Activated CD4-positive, alpha-beta T cell treated with anti-CD3 and anti-CD28 coated beads for 48 hours (primary cell): ENCODE results near the gene CEP70.
"Not testable (repeated sequence)": the region's sequence is repeated elsewhere in the genome, so short reads cannot be mapped to it uniquely, and the experiment has no call there.

ENCODE experiments used
- DNase-seq: peaks from one replicate; pipeline ENCODE4 v3.0.0-alpha.2; 2020

CEP70 gene

GRCh38 chr3:138594150-138594934, at the start of gene CEP70:
CEP70 (minus strand) TSS chr3:138594260; CDS start chr3:138572927, 21,333 bp downstream.
- peak; percentile 90 for DNase-seq

GRCh38 chr3:138642927-138643253, 48.8 kb upstream of the CEP70 start:
- no peak for DNase-seq

GRCh38 chr3:138642226-138642926, 48.3 kb upstream of the CEP70 start:
- DNase-seq, result no peak

- DNase-seq, result no peak
Measured at GRCh38 chr3:138640537-138640936, 46.5 kb upstream of the CEP70 start.

- DNase-seq, result no peak
Measured at GRCh38 chr3:138638641-138639040, 44.6 kb upstream of the CEP70 start.

- no peak for DNase-seq
Measured at GRCh38 chr3:138629526-138629925, 35.5 kb upstream of the CEP70 start.

- no peak for DNase-seq
Measured at GRCh38 chr3:138625707-138626365, 31.8 kb upstream of the CEP70 start.

GRCh38 chr3:138624518-138624917, 30.5 kb upstream of the CEP70 start:
- no peak for DNase-seq

- no peak for DNase-seq
Measured at GRCh38 chr3:138620431-138620830, 26.4 kb upstream of the CEP70 start.

- DNase-seq, result no peak
Measured at GRCh38 chr3:138615462-138615861, 21.4 kb upstream of the CEP70 start.

GRCh38 chr3:138609898-138610266, 15.8 kb upstream of the CEP70 start:
- DNase-seq, result no peak

GRCh38 chr3:138608322-138609135, 14.5 kb upstream of the CEP70 start, which contains the start of gene FAIM:
FAIM (plus strand) TSS chr3:138608771; CDS start chr3:138619727, 10,956 bp downstream.
- peak; percentile 74 for DNase-seq

- not testable (repeated sequence) for DNase-seq
Measured at GRCh38 chr3:138604106-138604595, 10.1 kb upstream of the CEP70 start.

- not testable (repeated sequence) for DNase-seq
Measured at GRCh38 chr3:138601661-138602060, 7.6 kb upstream of the CEP70 start.

- DNase-seq, result no peak
Measured at GRCh38 chr3:138600100-138600745, 6.2 kb upstream of the CEP70 start.

GRCh38 chr3:138598534-138598933, 4.5 kb upstream of the CEP70 start:
- no peak for DNase-seq

- not testable (repeated sequence) for DNase-seq
Measured at GRCh38 chr3:138597186-138597976, 3.3 kb upstream of the CEP70 start.

- no peak for DNase-seq
Measured at GRCh38 chr3:138594935-138595610, 1.0 kb upstream of the CEP70 start.

- DNase-seq, result no peak
Measured at GRCh38 chr3:138593488-138594149, 441 bp downstream of the CEP70 start.

- no peak for DNase-seq
Measured at GRCh38 chr3:138591392-138591791, 2.7 kb downstream of the CEP70 start.
